Fibroblast of pulmonary artery (primary cell): ENCODE results near the gene SPSB2.

Source experiments
- DNase-seq: peaks from one replicate; pipeline ENCODE4 v3.0.0-alpha.2; 2010; ENCODE audit warnings: low read depth
- H3K4me3 ChIP-seq: replicated peaks from 2 replicates; pipeline ENCODE4 v1.5.1; 2011; ENCODE audit warnings: low read depth, mild to moderate bottlenecking, control low read depth, low read length, moderate library complexity
- CTCF ChIP-seq: IDR thresholded peaks from 2 replicates; pipeline ENCODE4 v1.5.1; 2011; ENCODE audit warnings: mild to moderate bottlenecking, control low read depth, low read length, inconsistent platforms; ENCODE audit errors: missing control alignments

SPSB2 gene

GRCh38 chr12:6858799-6859198, 14.3 kb downstream of the SPSB2 start:
- TF ChIP-seq CTCF = no peak
- H3K4me3 ChIP-seq = no peak overlapping the region
- DNase-seq = no peak

- DNase-seq = no peak
- TF ChIP-seq CTCF = no peak
- H3K4me3 ChIP-seq = no peak overlapping the region
Observed at GRCh38 chr12:6855322-6855721, 17.8 kb downstream of the SPSB2 start.

- no peak for TF ChIP-seq CTCF
- H3K4me3 ChIP-seq = no peak overlapping the region
- no peak for DNase-seq
Observed at GRCh38 chr12:6854036-6854435, 19.1 kb downstream of the SPSB2 start.

DNA sequence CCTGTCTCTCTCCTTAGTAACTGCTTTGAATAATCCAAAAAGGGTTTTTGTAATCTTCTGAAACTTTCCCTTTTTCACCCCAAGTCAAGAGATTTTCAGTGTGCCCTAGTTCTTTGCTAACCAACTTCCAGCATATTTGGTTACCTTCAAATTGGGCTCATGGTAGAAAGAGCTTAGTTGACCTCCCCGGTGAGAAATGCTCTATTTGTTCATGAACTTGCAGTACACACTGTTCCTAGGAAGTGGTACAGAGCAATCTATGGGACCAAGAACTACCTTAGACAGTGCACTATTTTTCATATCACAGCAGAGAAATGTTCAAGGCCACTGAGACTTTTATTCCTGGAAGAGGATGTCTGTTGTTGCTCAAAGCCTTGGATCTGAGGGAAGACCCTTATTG, 19.5 kb downstream of the SPSB2 start:
- no peak for TF ChIP-seq CTCF
- H3K4me3 ChIP-seq = no peak overlapping the region
- no peak for DNase-seq

DNA sequence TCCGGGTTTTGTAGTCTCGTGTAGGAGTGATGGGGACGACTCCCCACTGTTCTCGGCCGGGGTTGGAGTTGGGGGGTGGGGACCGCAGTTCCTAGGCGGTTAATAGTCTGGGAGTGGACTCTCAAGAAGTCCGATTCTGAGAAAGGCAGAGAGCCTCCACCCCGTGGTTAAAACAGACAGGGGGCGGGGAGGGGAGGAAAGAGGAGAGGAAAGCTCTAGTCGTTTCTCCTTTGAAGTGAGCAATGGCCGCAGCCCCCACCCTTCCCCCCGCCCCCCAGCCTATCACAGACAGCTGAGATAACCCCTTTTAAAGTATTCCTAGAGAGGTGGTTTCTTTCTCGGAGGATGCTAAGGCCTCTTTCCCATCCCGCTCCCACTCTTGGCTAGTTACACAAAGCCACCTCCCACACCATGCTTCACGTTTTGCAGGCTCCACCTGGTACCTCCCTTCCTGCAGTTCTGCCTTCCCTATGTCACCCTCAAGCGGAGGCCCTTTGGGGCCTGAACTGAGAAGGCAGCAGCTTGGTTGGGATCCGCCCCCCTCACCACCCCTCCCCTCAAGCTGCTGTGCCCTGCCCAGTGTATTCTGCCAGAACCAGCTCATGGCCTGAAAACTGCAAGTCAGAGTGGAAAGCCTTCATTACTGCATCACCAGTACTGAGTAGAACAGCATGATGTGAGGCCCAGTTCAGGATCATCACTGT, 20.3 kb downstream of the SPSB2 start:
- TF ChIP-seq CTCF = no peak
- H3K4me3 ChIP-seq = peak overlapping the region; percentile 68
- peak; percentile 73 for DNase-seq

DNA sequence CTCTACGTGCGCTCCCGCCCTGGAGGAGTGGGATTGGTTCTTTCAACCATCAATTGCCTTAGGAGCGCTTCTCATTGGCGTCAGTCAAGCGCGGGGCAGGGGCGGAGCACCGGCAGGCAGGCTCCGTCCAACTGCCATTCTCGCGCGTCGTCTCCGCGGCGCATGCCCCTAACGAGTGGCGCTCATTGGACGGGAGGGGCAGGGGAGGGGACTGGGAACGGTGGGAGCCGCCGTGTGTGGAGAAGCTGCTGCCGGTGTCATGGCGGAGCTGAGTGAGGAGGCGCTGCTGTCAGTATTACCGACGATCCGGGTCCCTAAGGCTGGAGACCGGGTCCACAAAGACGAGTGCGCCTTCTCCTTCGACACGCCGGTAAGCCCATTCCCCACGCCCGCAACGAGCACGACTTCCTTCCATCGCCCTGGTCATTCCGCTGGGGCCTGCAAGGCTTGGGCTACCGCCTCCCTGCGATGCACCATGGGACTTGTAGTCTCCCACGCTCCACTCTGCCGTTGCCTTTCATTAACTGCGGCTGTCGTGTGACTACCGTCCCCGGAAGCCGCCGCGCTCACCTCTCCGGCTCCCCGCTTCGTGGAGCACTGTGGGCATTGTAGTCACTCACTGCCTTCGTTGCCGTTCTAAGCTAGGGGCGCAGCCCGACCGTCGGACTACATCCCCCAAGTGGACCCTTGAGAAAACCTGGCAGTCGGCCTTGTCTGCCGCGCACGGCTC, 21.0 kb downstream of the SPSB2 start, which contains the start of gene USP5:
TSS of gene USP5 (plus strand) at position 230 of the 730 bp plus-strand sequence. CDS start at position 260, 30 bp downstream.
- no peak for TF ChIP-seq CTCF
- peak within 1 kb of the TSS; percentile 68 for H3K4me3 ChIP-seq
- DNase-seq = peak; percentile 100
